Measurements from ENCODE around the gene PER1. TPM values are rescaled to one million over a fixed set of nuclear protein-coding genes. Genes with fewer than 3 reads are reported as not detected.

PER1 gene
- total and polyA plus RNA-seq, 2 of the 13 experiments (the other 11 are each of a cell fraction or from before 2014, with no cell fraction given): 2.6 to 3.6 TPM

DNA sequence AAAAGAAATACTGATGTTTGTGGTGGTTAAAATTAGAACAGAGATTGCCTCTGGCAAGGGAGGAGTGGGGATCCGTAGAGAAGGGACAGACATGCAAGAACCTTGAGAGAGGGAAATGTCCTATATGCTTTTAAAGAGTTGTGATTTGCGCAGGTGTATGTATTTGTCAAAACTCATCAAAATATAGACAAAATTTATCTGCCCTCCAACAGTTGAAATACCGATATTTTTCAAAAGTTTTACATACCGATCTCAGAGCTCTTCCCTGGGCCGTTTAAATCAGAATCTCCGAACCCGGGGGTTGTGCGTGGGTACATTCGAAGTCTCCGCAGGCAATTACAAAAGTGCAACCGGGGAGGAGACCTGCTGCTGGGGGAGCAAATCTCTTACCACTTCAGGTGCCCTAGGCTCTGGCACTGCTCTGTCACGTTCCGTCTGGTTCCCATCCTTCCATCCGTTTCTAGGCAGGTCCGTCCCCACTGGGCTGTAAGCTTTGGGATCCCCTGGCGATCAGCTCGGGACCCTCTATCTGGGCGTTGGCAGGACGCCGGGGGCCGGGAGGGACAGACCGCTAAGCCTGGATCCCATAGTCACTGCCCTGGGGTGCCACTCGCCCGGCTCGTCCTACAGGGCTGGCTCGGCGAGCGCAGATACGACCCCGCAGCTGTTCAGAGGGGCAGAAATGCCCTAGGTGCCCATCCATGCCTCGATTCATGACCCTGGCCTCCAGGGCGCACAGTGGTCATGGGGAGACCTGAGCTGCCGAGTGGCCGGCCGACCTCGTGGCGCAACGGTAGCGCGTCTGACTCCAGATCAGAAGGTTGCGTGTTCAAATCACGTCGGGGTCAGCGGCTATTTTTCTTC lies 33.6 kb upstream of the PER1 start (continued):
- TF ChIP-seq ZFY (CRISPR knock-in tag; IDR thresholded peaks at IDR 0.05) (peak; percentile 30), RARA (CRISPR knock-in tag; IDR thresholded peaks at IDR 0.05) (no peak), E2F2 (CRISPR knock-in tag; IDR thresholded peaks at IDR 0.05; ENCODE audit: borderline replicate concordance) (no peak), THAP11 (CRISPR knock-in tag; IDR thresholded peaks at IDR 0.05) (no peak; the same call in 1 of the 2 replicates), ZNF260 (CRISPR knock-in tag; IDR thresholded peaks at IDR 0.05; ENCODE audit: borderline replicate concordance, low read depth) (no peak), KAT8 (CRISPR knock-in tag; IDR thresholded peaks at IDR 0.05) (no peak; the same call in 1 of the 2 replicates), FLYWCH1 (CRISPR knock-in tag; IDR thresholded peaks at IDR 0.05) (no peak), ZC3H13 (CRISPR knock-in tag; IDR thresholded peaks at IDR 0.05) (no peak), ZSCAN21 (CRISPR knock-in tag; IDR thresholded peaks at IDR 0.05; ENCODE audit: borderline replicate concordance) (no peak), CSRNP2 (CRISPR knock-in tag; conservative IDR thresholded peaks at IDR 0.05; ENCODE audit: low read depth) (no peak), SIN3B (IDR thresholded peaks at IDR 0.05; ENCODE audit: low read length) (no peak), DRAP1 (CRISPR knock-in tag; IDR thresholded peaks at IDR 0.05) (no peak), POLR2G (IDR thresholded peaks at IDR 0.05; ENCODE audit: low read depth, low read length) (no peak), SP4 (CRISPR knock-in tag; IDR thresholded peaks at IDR 0.05) (no peak), CC2D1A (CRISPR knock-in tag; IDR thresholded peaks at IDR 0.05) (no peak), SP1 (IDR thresholded peaks at IDR 0.05) (no peak), SP1 (CRISPR knock-in tag; IDR thresholded peaks at IDR 0.05) (0 out of 2 replicates have a peak, but pooled peaks have one; percentile 28), SETDB1 (CRISPR knock-in tag; IDR thresholded peaks at IDR 0.05; ENCODE audit: borderline replicate concordance) (no peak), ZNF160 (CRISPR knock-in tag; IDR thresholded peaks at IDR 0.05) (no peak), PRMT3 (CRISPR knock-in tag; IDR thresholded peaks at IDR 0.05; ENCODE audit: borderline replicate concordance, low read depth) (no peak), ZBTB7B (CRISPR knock-in tag; IDR thresholded peaks at IDR 0.05) (peak; percentile 93), ZNF775 (CRISPR knock-in tag; IDR thresholded peaks at IDR 0.05; ENCODE audit: borderline replicate concordance) (no peak)
- TF ChIP-seq, protein P1, sequence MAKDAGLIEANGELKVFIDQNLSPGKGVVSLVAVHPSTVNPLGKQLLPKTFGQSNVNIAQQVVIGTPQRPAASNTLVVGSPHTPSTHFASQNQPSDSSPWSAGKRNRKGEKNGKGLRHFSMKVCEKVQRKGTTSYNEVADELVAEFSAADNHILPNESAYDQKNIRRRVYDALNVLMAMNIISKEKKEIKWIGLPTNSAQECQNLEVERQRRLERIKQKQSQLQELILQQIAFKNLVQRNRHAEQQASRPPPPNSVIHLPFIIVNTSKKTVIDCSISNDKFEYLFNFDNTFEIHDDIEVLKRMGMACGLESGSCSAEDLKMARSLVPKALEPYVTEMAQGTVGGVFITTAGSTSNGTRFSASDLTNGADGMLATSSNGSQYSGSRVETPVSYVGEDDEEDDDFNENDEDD (CRISPR knock-in tag; IDR thresholded peaks at IDR 0.05; ENCODE audit: borderline replicate concordance): no peak
- TF ChIP-seq, protein P2, sequence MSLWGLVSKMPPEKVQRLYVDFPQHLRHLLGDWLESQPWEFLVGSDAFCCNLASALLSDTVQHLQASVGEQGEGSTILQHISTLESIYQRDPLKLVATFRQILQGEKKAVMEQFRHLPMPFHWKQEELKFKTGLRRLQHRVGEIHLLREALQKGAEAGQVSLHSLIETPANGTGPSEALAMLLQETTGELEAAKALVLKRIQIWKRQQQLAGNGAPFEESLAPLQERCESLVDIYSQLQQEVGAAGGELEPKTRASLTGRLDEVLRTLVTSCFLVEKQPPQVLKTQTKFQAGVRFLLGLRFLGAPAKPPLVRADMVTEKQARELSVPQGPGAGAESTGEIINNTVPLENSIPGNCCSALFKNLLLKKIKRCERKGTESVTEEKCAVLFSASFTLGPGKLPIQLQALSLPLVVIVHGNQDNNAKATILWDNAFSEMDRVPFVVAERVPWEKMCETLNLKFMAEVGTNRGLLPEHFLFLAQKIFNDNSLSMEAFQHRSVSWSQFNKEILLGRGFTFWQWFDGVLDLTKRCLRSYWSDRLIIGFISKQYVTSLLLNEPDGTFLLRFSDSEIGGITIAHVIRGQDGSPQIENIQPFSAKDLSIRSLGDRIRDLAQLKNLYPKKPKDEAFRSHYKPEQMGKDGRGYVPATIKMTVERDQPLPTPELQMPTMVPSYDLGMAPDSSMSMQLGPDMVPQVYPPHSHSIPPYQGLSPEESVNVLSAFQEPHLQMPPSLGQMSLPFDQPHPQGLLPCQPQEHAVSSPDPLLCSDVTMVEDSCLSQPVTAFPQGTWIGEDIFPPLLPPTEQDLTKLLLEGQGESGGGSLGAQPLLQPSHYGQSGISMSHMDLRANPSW (CRISPR knock-in tag; IDR thresholded peaks at IDR 0.05; ENCODE audit: borderline replicate concordance): no peak

Measured in HepG2 (cell line).